Ishikawa (cell line): ENCODE data around the gene OVOL3.
A peak's percentile ranks its signal among the peaks of the same experiment; 100 is the strongest.

Experiments
- CEBPB ChIP-seq: IDR thresholded peaks from 2 replicates; pipeline ENCODE4 v1.6.1; 2012
- CREB1 ChIP-seq: IDR thresholded peaks from 2 replicates; pipeline ENCODE4 v1.6.1; 2012; ENCODE audit warnings: low read depth
- EGR1 ChIP-seq: IDR thresholded peaks from 2 replicates; pipeline ENCODE4 v1.6.1; 2012
- EP300 ChIP-seq: IDR thresholded peaks from 2 replicates; pipeline ENCODE4 v1.6.1; 2012; ENCODE audit warnings: borderline replicate concordance
- FOXM1 ChIP-seq: IDR thresholded peaks from 2 replicates; pipeline ENCODE4 v1.6.1; 2012; ENCODE audit warnings: low read depth, borderline replicate concordance
- MAX ChIP-seq: IDR thresholded peaks from 2 replicates; pipeline ENCODE4 v1.6.1; 2012
- NFIC ChIP-seq: IDR thresholded peaks from 2 replicates; pipeline ENCODE4 v1.6.1; 2012
- RAD21 ChIP-seq: IDR thresholded peaks from 2 replicates; pipeline ENCODE4 v1.6.1; 2012; ENCODE audit warnings: low read depth
- REST ChIP-seq: IDR thresholded peaks from 2 replicates; pipeline ENCODE4 v1.6.1; 2012; ENCODE audit warnings: low read depth, mild to moderate bottlenecking
- TAF1 ChIP-seq: IDR thresholded peaks from 2 replicates; pipeline ENCODE4 v1.6.1; 2012; ENCODE audit warnings: low read depth, mild to moderate bottlenecking
- TCF12 ChIP-seq: IDR thresholded peaks from 2 replicates; pipeline ENCODE4 v1.6.1; 2012; ENCODE audit warnings: low read depth
- TEAD4 ChIP-seq: IDR thresholded peaks from 2 replicates; pipeline ENCODE4 v1.6.1; 2012
- USF1 ChIP-seq: IDR thresholded peaks from 2 replicates; pipeline ENCODE4 v1.6.1; 2012
- YY1 ChIP-seq: IDR thresholded peaks from 2 replicates; pipeline ENCODE4 v1.6.1; 2012; ENCODE audit warnings: low read depth
- ZBTB7A ChIP-seq: IDR thresholded peaks from 2 replicates; pipeline ENCODE4 v1.6.1; 2012; ENCODE audit warnings: low read depth

Gene OVOL3

GRCh38 chr19:36072081-36072480 lies 38.9 kb upstream of the OVOL3 start:
- no peak for TF ChIP-seq MAX
- no peak for TF ChIP-seq RAD21
- no peak for TF ChIP-seq TAF1
- TF ChIP-seq EGR1, result no peak
- no peak for TF ChIP-seq NFIC
- no peak for TF ChIP-seq TCF12
- no peak for TF ChIP-seq CREB1
- no peak for TF ChIP-seq ZBTB7A

- no peak for TF ChIP-seq MAX
- TF ChIP-seq REST, result peak; percentile 72
Observed at GRCh38 chr19:36073121-36073876, 37.6 kb upstream of the OVOL3 start.

GRCh38 chr19:36079389-36079945 lies 31.5 kb upstream of the OVOL3 start:
- no peak for TF ChIP-seq REST
- no peak for TF ChIP-seq CREB1

GRCh38 chr19:36081385-36081784 lies 29.6 kb upstream of the OVOL3 start:
- TF ChIP-seq REST (no peak), MAX (no peak), CEBPB (no peak), TCF12 (no peak), ZBTB7A (no peak), FOXM1 (no peak), RAD21 (no peak), TAF1 (no peak), EGR1 (no peak), NFIC (no peak), TEAD4 (no peak), USF1 (no peak), YY1 (no peak), CREB1 (no peak), EP300 (no peak)

- TF ChIP-seq EGR1 (no peak), TAF1 (no peak), FOXM1 (no peak), RAD21 (no peak), REST (no peak), TCF12 (no peak), NFIC (no peak), ZBTB7A (no peak), USF1 (no peak), MAX (no peak), YY1 (no peak), EP300 (no peak), TEAD4 (no peak), CEBPB (no peak), CREB1 (no peak)
Observed at GRCh38 chr19:36081894-36082293, 29.0 kb upstream of the OVOL3 start.
